ENCODE data around the gene MIS18BP1.
"Not testable (repeated sequence)": the region's sequence is repeated elsewhere in the genome, so short reads cannot be mapped to it uniquely, and the experiment has no call there.

Gene MIS18BP1

GRCh38 chr14:45242706-45243105, 10.3 kb downstream of the MIS18BP1 start:
- no peak for DNase-seq

DNA sequence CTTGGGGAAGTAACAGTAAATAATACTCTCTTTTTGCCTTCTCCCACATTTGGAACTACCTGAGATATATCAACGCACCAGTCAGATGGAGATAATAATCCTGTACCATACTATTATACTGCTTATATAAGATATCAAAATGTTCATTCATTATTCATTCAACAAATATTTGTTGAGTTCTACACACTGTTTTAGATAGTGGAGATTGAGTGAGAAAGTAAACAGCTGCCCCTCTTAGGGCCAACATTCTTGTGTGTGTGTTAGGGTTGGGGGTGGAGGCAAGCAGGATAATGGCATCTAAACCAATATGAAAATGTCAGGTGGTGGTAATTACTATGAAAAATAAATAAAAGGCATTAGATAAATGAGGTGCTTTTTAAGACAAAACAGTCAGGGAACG, 14.0 kb downstream of the MIS18BP1 start:
- no peak for DNase-seq

GRCh38 chr14:45227566-45227965, 25.4 kb downstream of the MIS18BP1 start:
- no peak for DNase-seq

GRCh38 chr14:45222485-45223262, 30.3 kb downstream of the MIS18BP1 start:
- DNase-seq = no peak

- DNase-seq = not testable (repeated sequence)
Measured at GRCh38 chr14:45214341-45214740, 38.7 kb downstream of the MIS18BP1 start.

- DNase-seq = not testable (repeated sequence)
Measured at GRCh38 chr14:45213716-45214115, 39.3 kb downstream of the MIS18BP1 start.

GRCh38 chr14:45212231-45212630, 40.8 kb downstream of the MIS18BP1 start:
- no peak for DNase-seq

GRCh38 chr14:45211295-45211694, 41.7 kb downstream of the MIS18BP1 start:
- DNase-seq = no peak

DNA sequence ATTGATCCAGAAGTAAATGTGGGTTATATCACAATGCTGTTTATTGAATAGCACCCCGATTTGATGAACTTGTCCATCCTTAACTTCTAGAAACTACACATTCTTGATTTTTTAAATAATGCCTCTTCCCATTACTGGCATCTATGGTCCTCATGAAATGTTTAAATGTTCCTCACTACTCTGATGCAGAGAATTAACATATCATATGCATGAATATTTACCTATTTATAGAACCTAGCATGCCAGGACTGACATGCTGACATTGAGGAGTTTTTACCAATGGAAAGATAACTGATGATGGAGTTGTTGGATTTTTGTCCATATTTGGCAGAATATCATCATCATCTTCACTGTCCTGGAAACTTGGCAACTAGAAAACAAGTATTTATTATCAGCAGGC, 42.8 kb downstream of the MIS18BP1 start:
- no peak for DNase-seq

DNA sequence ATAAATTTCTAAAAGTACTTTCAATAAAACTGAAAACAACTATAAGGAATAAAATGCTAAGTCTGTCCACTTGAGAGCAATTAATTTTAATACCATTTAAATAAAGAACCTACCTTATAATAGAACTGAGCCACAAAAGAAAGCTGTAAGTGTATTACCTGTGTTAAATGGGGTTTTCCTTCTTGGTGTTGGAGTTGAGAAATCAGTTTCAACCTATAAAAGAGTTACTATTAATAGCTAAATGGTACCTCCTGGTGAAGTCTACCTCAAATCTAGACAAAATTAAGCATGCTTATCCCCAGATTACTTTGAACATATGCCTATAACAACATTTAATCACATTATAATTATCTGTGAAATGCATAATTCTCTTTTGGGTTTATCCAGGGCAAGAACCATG, 48.8 kb downstream of the MIS18BP1 start:
- DNase-seq = no peak

- DNase-seq = peak; percentile 38
Measured at GRCh38 chr14:45201905-45202304, 51.1 kb downstream of the MIS18BP1 start.

DNA sequence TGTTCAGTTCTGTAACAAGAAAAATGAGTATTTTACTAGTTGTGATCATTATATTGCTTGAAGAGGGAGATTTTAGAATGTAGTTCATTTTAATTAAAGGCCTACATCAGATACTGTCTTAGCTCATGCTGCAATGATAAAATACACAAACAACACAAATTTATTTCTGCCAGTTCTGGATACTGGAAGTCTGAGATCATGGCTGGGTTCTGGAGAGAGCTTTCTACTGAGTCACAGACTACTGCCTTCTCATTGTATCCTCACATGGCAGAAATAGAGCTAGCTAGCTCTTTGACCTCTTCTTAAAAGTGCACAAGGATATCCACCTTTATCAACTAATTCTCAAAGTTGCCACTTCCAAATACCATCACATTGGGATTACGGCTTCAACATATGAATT, 53.8 kb downstream of the MIS18BP1 start:
- DNase-seq = peak; percentile 72

DNA sequence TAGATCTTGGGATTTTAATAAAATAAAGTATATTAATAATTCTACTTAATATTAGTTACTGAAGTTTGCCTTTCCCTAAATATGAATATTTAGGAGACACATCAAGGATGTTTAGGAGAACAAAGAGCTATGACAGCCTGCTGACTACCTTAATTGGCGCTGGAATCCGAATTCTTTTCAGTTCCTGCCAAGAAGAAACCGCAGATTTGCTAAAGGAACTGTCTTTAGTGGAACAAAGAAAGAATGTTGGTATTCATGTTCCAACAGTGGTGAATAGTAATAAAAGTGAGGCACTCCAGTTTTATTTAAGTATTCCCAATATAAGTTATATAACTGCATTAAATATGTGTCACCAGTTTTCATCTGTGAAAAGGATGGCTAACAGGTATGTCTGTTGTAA, 54.5 kb downstream of the MIS18BP1 start:
- peak; percentile 68 for DNase-seq

DNA sequence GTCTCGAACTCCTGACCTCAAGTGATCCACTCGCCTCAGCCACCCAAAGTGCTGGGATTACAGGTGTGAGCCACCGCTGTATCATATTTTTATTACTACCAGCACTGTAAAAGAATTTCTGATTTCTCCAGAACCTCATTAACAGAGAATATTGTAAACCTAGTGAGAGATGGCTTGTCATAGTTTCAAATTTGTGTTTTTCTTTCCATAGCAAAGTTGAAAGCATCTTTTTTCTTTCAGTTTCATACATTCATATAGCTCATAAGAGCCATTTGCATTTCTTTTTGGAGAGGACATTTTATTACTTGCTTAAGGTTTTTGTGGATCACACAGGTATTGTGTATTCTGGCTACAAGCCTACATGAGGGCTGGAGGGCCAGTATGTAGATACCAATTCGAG, 58.0 kb downstream of the MIS18BP1 start:
- no peak for DNase-seq

DNA sequence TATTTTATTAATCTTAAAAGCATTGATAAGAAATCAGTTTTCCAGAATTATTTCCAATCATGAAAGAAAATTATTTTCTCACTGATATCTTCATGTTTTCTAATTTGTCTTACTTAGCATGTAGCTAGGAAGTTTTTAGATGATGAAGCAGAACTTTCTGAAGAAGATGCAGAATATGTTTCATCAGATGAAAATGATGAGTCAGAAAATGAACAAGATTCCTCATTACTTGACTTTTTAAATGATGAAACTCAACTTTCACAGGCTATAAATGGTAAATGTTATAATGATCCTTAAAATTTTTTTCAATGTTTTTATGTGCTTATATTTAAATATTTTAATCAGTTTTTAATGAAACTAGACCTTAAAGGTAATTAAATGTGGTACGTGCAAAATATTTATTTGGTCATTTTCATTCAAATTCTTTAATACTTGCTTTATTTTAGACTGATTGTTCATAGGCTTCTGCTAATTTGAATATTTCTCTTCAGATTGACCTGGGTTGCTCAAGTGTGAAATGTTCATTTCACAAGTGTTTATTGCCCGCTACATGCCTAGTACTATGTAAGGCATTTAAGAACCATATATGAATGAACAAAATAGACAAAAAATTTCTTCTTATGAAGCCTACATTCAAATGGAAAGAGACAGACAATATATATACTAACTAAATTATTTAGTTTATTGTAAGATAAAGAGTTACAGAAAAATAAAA, 67.7 kb downstream of the MIS18BP1 start:
- peak; percentile 29 for DNase-seq

GRCh38 chr14:45181806-45182205, 71.2 kb downstream of the MIS18BP1 start:
- no peak for DNase-seq

DNA sequence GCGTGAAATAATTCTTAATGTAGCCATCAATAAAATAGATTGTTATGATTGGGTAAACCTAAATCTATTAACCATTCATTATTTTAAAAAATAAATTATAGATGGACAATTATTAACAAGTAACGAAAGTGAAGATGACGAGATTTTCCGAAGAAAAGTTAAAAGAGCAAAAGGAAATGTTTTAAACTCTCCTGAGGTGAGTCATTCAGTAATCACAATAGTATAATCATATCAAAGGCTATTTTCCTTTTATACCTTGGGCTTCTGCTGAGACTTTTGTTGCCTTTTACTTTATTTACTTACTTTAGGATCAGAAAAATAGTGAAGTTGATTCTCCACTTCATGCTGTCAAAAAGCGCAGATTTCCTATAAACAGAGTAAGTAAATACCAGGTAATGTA, 71.7 kb downstream of the MIS18BP1 start:
- peak; percentile 23 for DNase-seq

- DNase-seq = peak; percentile 93
Measured at GRCh38 chr14:45177076-45177475, 75.9 kb downstream of the MIS18BP1 start.

DNA sequence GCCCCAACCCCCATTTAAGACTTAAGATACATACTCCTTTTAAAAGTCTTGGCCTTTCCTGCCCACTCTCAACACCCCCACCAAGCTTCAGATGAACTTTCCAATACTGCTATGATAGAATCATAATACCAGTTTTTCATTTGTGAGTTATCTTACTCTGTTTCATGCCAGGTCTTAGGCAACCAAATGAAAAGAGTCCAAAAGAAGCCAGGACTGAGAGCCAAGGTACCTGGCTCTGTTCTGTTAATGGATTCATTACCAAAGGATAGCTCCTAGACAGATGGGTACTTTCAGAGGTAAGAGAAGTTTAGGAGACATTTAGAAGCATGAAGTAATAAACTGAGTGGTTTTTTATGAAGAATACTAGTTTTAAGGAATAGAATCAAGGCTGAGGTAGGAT, 83.1 kb downstream of the MIS18BP1 start:
- DNase-seq = no peak

DNA sequence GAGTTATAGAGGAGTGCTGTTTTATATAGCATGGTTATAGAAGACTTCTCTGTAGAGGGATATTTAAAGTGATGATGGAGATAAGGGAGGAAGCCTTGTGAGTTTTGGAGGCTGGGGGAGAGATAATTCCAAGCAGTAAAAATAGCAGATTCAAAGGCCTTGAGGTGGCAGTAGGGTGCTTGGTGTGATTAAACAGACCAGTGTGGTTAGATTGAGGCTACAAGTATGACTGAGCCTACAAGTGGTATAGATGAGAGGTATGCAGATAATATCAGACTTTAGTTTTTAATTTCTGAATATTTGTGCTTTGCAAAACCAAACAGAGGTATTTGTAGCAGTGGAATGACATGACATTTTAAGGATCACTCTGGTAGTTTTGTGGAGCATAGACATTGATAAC, 96.9 kb downstream of the MIS18BP1 start:
- DNase-seq = no peak
